Hepatocyte (in vitro differentiated cells): ENCODE results near the gene COX4I1. TPM values are rescaled to one million over a fixed set of nuclear protein-coding genes. Genes with fewer than 3 reads are reported as not detected.
"Not testable (repeated sequence)": the region's sequence is repeated elsewhere in the genome, so short reads cannot be mapped to it uniquely, and the experiment has no call there.

Experiments
- DNase-seq: peaks from one replicate; pipeline ENCODE4 v3.0.0-alpha.2; 2016; ENCODE audit warnings: low spot score
- H2AFZ ChIP-seq: fragments of 200-600 bp; sonication (generic); 2 replicates; pipeline ENCODE4 v1.6.0; 2016; ENCODE audit warnings: antibody characterized with exemption, mild to moderate bottlenecking
- H3K27ac ChIP-seq: fragments of 200-600 bp; sonication (generic); 2 replicates; pipeline ENCODE4 v1.5.1; 2016; ENCODE audit warnings: mild to moderate bottlenecking
- H3K27me3 ChIP-seq: fragments of 200-600 bp; sonication (generic); 2 replicates; pipeline ENCODE4 v1.6.1; 2016
- H3K36me3 ChIP-seq: fragments of 200-600 bp; sonication (generic); replicated peaks from 2 replicates; pipeline ENCODE4 v1.5.1; 2016; ENCODE audit warnings: low read depth; ENCODE audit not compliant: insufficient read depth
- H3K4me1 ChIP-seq: fragments of 200-600 bp; sonication (generic); 2 replicates; pipeline ENCODE4 v1.5.1; 2016; ENCODE audit warnings: mild to moderate bottlenecking, moderate library complexity; ENCODE audit not compliant: insufficient read depth
- H3K4me2 ChIP-seq: fragments of 200-600 bp; sonication (generic); 2 replicates; pipeline ENCODE4 v1.6.0; 2016
- H3K4me3 ChIP-seq: fragments of 200-600 bp; sonication (generic); 2 replicates; pipeline ENCODE4 v1.5.1; 2016; ENCODE audit warnings: mild to moderate bottlenecking
- H3K79me2 ChIP-seq: fragments of 200-600 bp; sonication (generic); 2 replicates; pipeline ENCODE4 v1.6.0; 2017; ENCODE audit warnings: mild to moderate bottlenecking
- H3K9me2 ChIP-seq: fragments of 200-600 bp; sonication (generic); replicated peaks from 2 replicates; pipeline ENCODE4 v1.6.0; 2017; ENCODE audit warnings: mild to moderate bottlenecking; ENCODE audit not compliant: insufficient read depth
- H3K9me3 ChIP-seq: fragments of 200-600 bp; sonication (generic); 2 replicates; pipeline ENCODE4 v1.5.1; 2016; ENCODE audit warnings: low read depth, mild to moderate bottlenecking
- H4K20me1 ChIP-seq: fragments of 200-600 bp; sonication (generic); 2 replicates; pipeline ENCODE4 v1.6.0; 2016; ENCODE audit warnings: mild to moderate bottlenecking; ENCODE audit not compliant: insufficient read depth, poor library complexity, severe bottlenecking
- EZH2 ChIP-seq: fragments of 200-600 bp; sonication (generic); IDR thresholded peaks from 2 replicates; pipeline ENCODE4 v1.6.1; 2016; ENCODE audit warnings: antibody characterized with exemption, mild to moderate bottlenecking, borderline replicate concordance
- EZH2phosphoT487 ChIP-seq: fragments of 200-600 bp; sonication (generic); IDR thresholded peaks from one replicate; pipeline ENCODE4 v1.6.1; 2018; ENCODE audit warnings: antibody characterized with exemption, mild to moderate bottlenecking, low read depth, moderate library complexity; ENCODE audit not compliant: unreplicated experiment, severe bottlenecking
- WGBS: methylation state at CpG from one replicate; pipeline ENCODE4 v1.1.6; 2016; ENCODE audit warnings: low lambda C conversion rate; ENCODE audit errors: missing lambda C conversion rate; 5-methylcytosine and 5-hydroxymethylcytosine counted together
- polyA plus RNA-seq: library from polyadenylated mRNA; unstranded; fragments of >200 nt; fragmentation: Nextera tagmentation; extraction: Ambion mirVana; gene quantifications from 2 replicates; pipeline ENCODE4 v1.2.1, GENCODE V29; 2016
- total RNA-seq: library from RNA; depleted of rRNA; stranded (reverse); fragments of >200 nt; gene quantifications from 2 replicates; pipeline ENCODE4 v1.2.3, GENCODE V29; 2014
- TF ChIP-seq, protein P1 (sequence below): fragments of 200-600 bp; sonication (generic); IDR thresholded peaks from 2 replicates; pipeline ENCODE4 v1.5.1; 2016; ENCODE audit warnings: antibody characterized with exemption, mild to moderate bottlenecking; ENCODE audit not compliant: poor library complexity

COX4I1 gene
- total and polyA plus RNA-seq, 2 experiments from 2014 or later, result 449 to 655 TPM

DNA sequence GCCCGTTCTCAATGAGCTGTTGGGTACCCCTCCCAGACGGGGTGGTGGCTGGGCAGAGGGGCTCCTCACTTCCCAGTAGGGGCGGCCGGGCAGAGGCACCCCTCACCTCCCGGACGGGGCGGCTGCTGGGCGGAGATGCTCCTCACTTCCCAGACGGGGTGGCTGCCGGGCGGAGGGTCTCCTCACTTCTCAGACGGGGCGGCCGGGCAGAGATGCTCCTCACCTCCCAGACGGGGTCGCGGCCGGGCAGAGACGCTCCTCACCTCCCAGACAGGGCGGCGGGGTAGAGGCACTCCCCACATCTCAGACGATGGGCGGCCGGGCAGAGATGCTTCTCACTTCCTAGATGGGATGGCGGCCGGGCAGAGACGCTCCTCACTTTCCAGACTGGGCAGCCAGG is 8.6 kb downstream of the COX4I1 start:
- not testable (repeated sequence) for H2AFZ ChIP-seq, DNase-seq, H3K27ac ChIP-seq, H3K9me3 ChIP-seq, H3K4me2 ChIP-seq, H3K36me3 ChIP-seq, H3K9me2 ChIP-seq, H3K4me3 ChIP-seq, H4K20me1 ChIP-seq, H3K27me3 ChIP-seq, H3K4me1 ChIP-seq, H3K79me2 ChIP-seq
- WGBS, result 90% methylated on average over 6 of the region's 27 CpGs

DNA sequence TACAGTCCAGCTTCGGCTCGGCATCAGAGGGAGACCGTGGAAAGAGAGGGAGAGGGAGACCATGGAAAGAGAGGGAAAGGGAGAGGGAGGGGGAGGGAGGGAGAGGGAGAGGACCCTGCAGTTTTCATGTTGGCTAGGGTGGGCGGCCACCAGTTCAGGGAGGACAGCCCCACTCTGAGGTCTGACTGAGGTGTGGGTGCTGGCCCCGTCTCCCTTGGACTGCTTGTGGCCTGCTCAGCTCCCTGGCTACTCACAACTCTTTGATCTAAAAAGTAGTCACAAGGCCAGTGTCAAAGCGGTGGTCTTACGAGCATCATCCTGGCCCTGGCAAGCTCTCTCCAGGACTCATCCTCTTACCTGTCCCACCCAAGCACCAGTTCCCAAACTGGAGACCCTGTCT is 9.4 kb downstream of the COX4I1 start:
- no peaks in the 10 kb centered on the region for H3K4me1 ChIP-seq
- no peaks in the 10 kb centered on the region for H3K27me3 ChIP-seq
- no peak overlapping the region for H3K4me2 ChIP-seq
- H3K4me3 ChIP-seq, result no peak overlapping the region
- no peak for TF ChIP-seq EZH2
- no peaks in the 10 kb centered on the region for H3K79me2 ChIP-seq
- WGBS, result 95% methylated on average over 7 of the region's 7 CpGs
- no peak overlapping the region for H3K27ac ChIP-seq
- no peak overlapping the region for H2AFZ ChIP-seq
- H3K9me3 ChIP-seq, result no peaks in the 10 kb centered on the region
- no peaks in the 10 kb centered on the region for H3K9me2 ChIP-seq
- no peak for DNase-seq
- H3K36me3 ChIP-seq, result no peaks in the 10 kb centered on the region
- no peaks in the 10 kb centered on the region for H4K20me1 ChIP-seq

DNA sequence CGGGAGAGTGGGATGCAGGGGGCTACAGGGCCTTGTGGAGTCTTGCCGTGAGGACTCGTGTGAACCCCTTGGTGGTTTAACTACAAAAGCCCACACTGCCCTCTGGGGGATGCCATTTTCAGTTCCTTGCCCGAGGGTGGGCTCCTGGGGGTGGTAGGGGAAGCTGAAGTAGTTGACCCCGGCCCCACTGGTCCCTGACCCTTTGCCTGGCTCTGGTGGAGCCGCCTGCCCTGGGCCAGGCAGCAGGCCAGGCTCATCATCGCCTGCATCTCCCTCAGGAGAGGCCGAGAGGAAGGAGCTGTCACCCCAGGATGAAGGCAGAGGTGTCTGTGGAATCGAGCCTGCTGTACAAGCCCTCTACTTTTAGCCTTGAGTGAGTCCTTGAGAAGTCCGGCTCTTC is 10.2 kb downstream of the COX4I1 start:
- H3K9me3 ChIP-seq, result no peaks in the 10 kb centered on the region
- H3K4me2 ChIP-seq, result no peak overlapping the region
- no peaks in the 10 kb centered on the region for H4K20me1 ChIP-seq
- no peak for DNase-seq
- no peak overlapping the region for H3K4me3 ChIP-seq
- H3K9me2 ChIP-seq, result no peaks in the 10 kb centered on the region
- no peaks in the 10 kb centered on the region for H3K36me3 ChIP-seq
- WGBS, result 88% methylated on average over 10 of the region's 10 CpGs
- H3K27ac ChIP-seq, result no peak overlapping the region
- H3K79me2 ChIP-seq, result no peaks in the 10 kb centered on the region
- no peaks in the 10 kb centered on the region for H3K27me3 ChIP-seq
- no peaks in the 10 kb centered on the region for H3K4me1 ChIP-seq
- H2AFZ ChIP-seq, result no peak overlapping the region
- TF ChIP-seq EZH2phosphoT487, result no peak
- TF ChIP-seq EZH2, result no peak
- TF ChIP-seq, protein P1, sequence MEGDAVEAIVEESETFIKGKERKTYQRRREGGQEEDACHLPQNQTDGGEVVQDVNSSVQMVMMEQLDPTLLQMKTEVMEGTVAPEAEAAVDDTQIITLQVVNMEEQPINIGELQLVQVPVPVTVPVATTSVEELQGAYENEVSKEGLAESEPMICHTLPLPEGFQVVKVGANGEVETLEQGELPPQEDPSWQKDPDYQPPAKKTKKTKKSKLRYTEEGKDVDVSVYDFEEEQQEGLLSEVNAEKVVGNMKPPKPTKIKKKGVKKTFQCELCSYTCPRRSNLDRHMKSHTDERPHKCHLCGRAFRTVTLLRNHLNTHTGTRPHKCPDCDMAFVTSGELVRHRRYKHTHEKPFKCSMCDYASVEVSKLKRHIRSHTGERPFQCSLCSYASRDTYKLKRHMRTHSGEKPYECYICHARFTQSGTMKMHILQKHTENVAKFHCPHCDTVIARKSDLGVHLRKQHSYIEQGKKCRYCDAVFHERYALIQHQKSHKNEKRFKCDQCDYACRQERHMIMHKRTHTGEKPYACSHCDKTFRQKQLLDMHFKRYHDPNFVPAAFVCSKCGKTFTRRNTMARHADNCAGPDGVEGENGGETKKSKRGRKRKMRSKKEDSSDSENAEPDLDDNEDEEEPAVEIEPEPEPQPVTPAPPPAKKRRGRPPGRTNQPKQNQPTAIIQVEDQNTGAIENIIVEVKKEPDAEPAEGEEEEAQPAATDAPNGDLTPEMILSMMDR, result no peak

DNA sequence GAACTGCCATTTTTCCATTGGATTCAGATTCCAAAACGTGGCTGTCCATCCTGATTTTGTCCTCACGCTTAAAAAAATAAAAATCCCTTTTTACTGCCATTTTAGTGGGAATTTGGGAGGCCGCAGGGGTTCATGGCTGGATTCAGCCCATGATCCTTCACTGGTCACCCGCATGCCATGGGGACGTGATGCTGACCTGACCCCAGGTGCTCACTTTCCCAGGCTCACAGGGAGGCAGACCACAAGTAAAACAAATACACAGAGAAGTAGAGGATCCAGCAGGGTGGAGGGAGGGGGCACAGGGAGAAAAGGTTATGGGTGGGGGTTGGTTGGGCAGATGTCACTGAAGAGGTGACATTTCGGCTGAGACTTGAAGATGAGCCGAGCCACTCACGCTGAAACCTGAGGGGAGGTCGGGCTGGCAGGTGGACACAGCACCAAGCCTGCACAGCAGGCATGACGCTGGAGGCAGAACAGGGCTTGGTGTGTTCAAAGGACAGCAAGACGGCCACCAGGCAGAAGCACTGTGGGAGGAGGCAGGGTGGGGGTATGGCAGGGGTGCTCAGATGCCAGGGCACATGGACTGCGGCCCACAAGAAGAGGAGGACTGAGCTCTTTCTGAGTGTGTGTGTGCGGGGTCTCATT is 10.7 kb downstream of the COX4I1 start:
- Histone ChIP-seq H4K20me1 (no peaks in the 10 kb centered on the region), H3K4me2 (no peak overlapping the region), H3K9me2 (no peaks in the 10 kb centered on the region), H3K27ac (no peak overlapping the region), H3K4me1 (no peaks in the 10 kb centered on the region), H3K9me3 (no peaks in the 10 kb centered on the region), H3K36me3 (no peaks in the 10 kb centered on the region), H3K79me2 (no peaks in the 10 kb centered on the region), H3K27me3 (no peaks in the 10 kb centered on the region), H3K4me3 (no peak overlapping the region), H2AFZ (no peak overlapping the region)
- WGBS, result 86% methylated on average over 10 of the region's 13 CpGs
- TF ChIP-seq, protein P1, result no peak
- TF ChIP-seq EZH2, result no peak
- DNase-seq, result no peak

DNA sequence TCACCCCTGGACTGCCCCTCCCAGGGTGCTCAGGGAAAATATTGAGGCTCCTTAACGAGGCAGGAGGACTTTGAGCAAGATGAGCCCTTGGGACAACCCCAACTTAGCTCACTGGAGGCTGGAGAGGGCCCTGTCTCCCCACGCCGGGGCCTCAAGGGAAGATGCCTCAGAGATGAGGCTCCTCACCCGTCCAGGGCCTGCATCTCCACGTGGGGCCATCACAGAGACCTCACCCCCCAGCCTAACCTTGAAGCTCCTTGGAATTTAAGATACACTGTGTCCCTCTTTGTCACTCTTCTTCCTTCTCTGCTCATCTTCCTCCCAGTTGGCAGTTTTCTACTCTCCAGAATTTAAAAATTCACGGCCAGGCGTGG is 11.2 kb downstream of the COX4I1 start:
- H3K9me3 ChIP-seq, result no peaks in the 10 kb centered on the region
- no peaks in the 10 kb centered on the region for H3K4me1 ChIP-seq
- no peak overlapping the region for H3K4me3 ChIP-seq
- H3K79me2 ChIP-seq, result no peaks in the 10 kb centered on the region
- WGBS, result 90% methylated on average over 7 of the region's 7 CpGs
- no peak overlapping the region for H2AFZ ChIP-seq
- TF ChIP-seq, protein P1, result no peak
- no peak for TF ChIP-seq EZH2
- TF ChIP-seq EZH2phosphoT487, result no peak
- no peaks in the 10 kb centered on the region for H3K9me2 ChIP-seq
- no peaks in the 10 kb centered on the region for H3K36me3 ChIP-seq
- no peak overlapping the region for H3K27ac ChIP-seq
- no peak for DNase-seq
- no peak overlapping the region for H3K4me2 ChIP-seq
- H4K20me1 ChIP-seq, result no peaks in the 10 kb centered on the region
- no peaks in the 10 kb centered on the region for H3K27me3 ChIP-seq
